ENCODE data around the gene PTBP1. TPM values are rescaled to one million over a fixed set of nuclear protein-coding genes. Genes with fewer than 3 reads are reported as not detected.
A peak's percentile ranks its signal among the peaks of the same experiment; 100 is the strongest.

The PTBP1 gene
- total RNA-seq, 1 experiment from 2014 or later, result 712 TPM

GRCh38 chr19:810883-811489, 13.7 kb downstream of the PTBP1 start:
- Histone ChIP-seq H3K56ac (ENCODE audit: insufficient read length, low read depth, low read length) (no peak overlapping the region), H3K14ac (ENCODE audit: insufficient read depth, low read length) (no peak overlapping the region), H3K4me1 (ENCODE audit: insufficient read depth, low read length) (no peaks in the 10 kb centered on the region), H4K91ac (ENCODE audit: insufficient read length, low read depth, low read length) (no peak overlapping the region), H3K4ac (ENCODE audit: low read depth, low read length) (no peak overlapping the region), H3K18ac (ENCODE audit: insufficient read length, low read depth, low read length) (no peak overlapping the region), H3K4me2 (ENCODE audit: insufficient read depth, insufficient read length, low read length) (no peak overlapping the region), H4K5ac (ENCODE audit: insufficient read length, low read depth, low read length) (no peak overlapping the region), H2BK5ac (ENCODE audit: insufficient read length, low read length) (no peak overlapping the region), H3K79me1 (ENCODE audit: insufficient read depth, low read depth, low read length, poor library complexity, severe bottlenecking) (peaks cover 4% of the 10 kb centered on the region), H3K9ac (ENCODE audit: extremely low read depth, insufficient read length, low read length) (no peak overlapping the region), H3K27ac (ENCODE audit: insufficient read length, low read depth, low read length) (no peak overlapping the region), H3K27me3 (ENCODE audit: insufficient read depth, low read length) (no peaks in the 10 kb centered on the region), H2AK5ac (ENCODE audit: insufficient read length, low read length) (no peak overlapping the region), H4K8ac (replicated peaks; ENCODE audit: insufficient read length, low read depth, low read length) (no peak overlapping the region), H2BK12ac (ENCODE audit: insufficient read length, low read depth, low read length) (no peak overlapping the region), H2BK20ac (ENCODE audit: low read depth, low read length, poor library complexity, severe bottlenecking) (no peak overlapping the region), H3T11ph (ENCODE audit: low read length) (no peak overlapping the region), H2BK15ac (ENCODE audit: low read depth, low read length) (no peak overlapping the region), H3K9me3 (ENCODE audit: control insufficient read depth, low read depth, low read length) (no peaks in the 10 kb centered on the region), H3K23me2 (ENCODE audit: insufficient read length, low read depth, low read length, poor library complexity, severe bottlenecking) (no peaks in the 10 kb centered on the region), H3K79me2 (ENCODE audit: insufficient read depth, low read length) (no peaks in the 10 kb centered on the region), H2BK120ac (ENCODE audit: low read depth, low read length, poor library complexity, severe bottlenecking) (no peak overlapping the region), H2AFZ (ENCODE audit: low read length) (no peak overlapping the region), H4K20me1 (ENCODE audit: control insufficient read depth, insufficient read depth, insufficient read length) (no peaks in the 10 kb centered on the region), H3K23ac (ENCODE audit: insufficient read length, low read depth, low read length) (no peak overlapping the region)
- Mint-ChIP-seq H3K27me3 (ENCODE audit: low read depth) (peaks cover 3% of the 10 kb centered on the region; the same call in 1 of the 2 replicates), H3K9me3 (no peaks in the 10 kb centered on the region; a peak in 1 of 5 replicates), H3K4me3 (no peak overlapping the region), H3K36me3 (ENCODE audit: insufficient read depth in 1 of 3, low read depth in 3 of 3) (peaks cover 37 to 63% (median 61%) of the 10 kb centered on the region in 3 experiments), H3K4me1 (0 out of 4 replicates have a peak, but pooled peaks cover 0 to 3% of the 10 kb centered on the region in 2 experiments), H3K27ac (peak overlapping the region in 1 of 3 experiments; percentile 91; a peak in 2 of 7 replicates)
- no peak for TF ChIP-seq CTCF (conservative IDR thresholded peaks at IDR 0.05)
- no CpG with 5 or more reads among the region's 25 CpGs for WGBS (ENCODE audit: extremely low coverage, insufficient read length, low lambda C conversion rate)
- DNase-seq, result peak; percentile 38

Data from H9 (cell line).